ENCODE results near the gene IL22RA2.

GRCh38 chr6:137171053-137171374 lies 2.4 kb downstream of the IL22RA2 start:
- TF ChIP-seq CTCF (IDR thresholded peaks at IDR 0.05) (no peak), EP300 (IDR thresholded peaks at IDR 0.05; ENCODE audit: borderline replicate concordance in 1 of 2, low read depth in 1 of 2, low read length in 1 of 2) (no peak), MAX (IDR thresholded peaks at IDR 0.05; ENCODE audit: low read depth) (no peak), ZBTB33 (IDR thresholded peaks at IDR 0.05; ENCODE audit: borderline replicate concordance, low read depth) (no peak), TAF1 (IDR thresholded peaks at IDR 0.05; ENCODE audit: borderline replicate concordance, low read depth, low read length) (no peak), MXI1 (IDR thresholded peaks at IDR 0.05; ENCODE audit: low read depth, low read length) (no peak), IRF3 (IDR thresholded peaks at IDR 0.05; ENCODE audit: low read depth, low read length) (no peak), EZH2phosphoT487 (IDR thresholded peaks at IDR 0.05; ENCODE audit: borderline replicate concordance, low read depth) (no peak), FOSL2 (IDR thresholded peaks at IDR 0.05; ENCODE audit: borderline replicate concordance, low read depth) (no peak), POLR2AphosphoS5 (IDR thresholded peaks at IDR 0.05; ENCODE audit: low read depth, low read length) (no peak), REST (IDR thresholded peaks at IDR 0.05; ENCODE audit: low read depth, low read length) (no peak), SIN3A (IDR thresholded peaks at IDR 0.05; ENCODE audit: borderline replicate concordance, low read depth, low read length) (no peak), YY1 (IDR thresholded peaks at IDR 0.05; ENCODE audit: low read depth) (no peak)
